ENCODE measurements around the gene SMIM26. TPM values are rescaled to one million over a fixed set of nuclear protein-coding genes. Genes with fewer than 3 reads are reported as not detected.

SMIM26 gene
- total and polyA plus RNA-seq, 2 of the 8 experiments (the other 6 are each of a cell fraction or from before 2014, with no cell fraction given) = 69.8 to 95.0 TPM

DNA sequence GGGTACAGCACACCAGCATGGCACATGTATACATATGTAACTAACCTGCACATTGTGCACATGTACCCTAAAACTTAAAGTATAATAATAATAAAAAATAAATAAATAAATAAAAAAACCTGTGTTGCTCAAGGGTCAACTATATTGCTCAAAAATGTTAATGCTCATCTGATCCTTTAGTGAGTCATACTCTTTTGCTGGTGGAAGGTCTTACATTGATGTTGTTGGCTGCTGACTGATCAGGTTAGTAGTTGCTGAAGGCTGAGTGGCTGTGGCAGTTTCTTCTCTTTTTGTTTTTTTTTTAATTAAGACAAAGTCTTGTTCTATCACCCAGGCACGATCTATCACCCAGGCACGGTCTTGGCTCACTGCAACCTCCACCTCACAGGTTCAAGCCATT is 29.6 kb upstream of the SMIM26 start:
- FAIRE-seq (no peak), DNase-seq (ENCODE audit: low read depth in 1 of 2, low spot score in 2 of 2) (no peak)
- no peak overlapping the region for H3K4ac ChIP-seq (replicated peaks; ENCODE audit: insufficient read length, low read depth, low read length)
- no peak overlapping the region for H2BK15ac ChIP-seq (ENCODE audit: low read length)
- no peak overlapping the region for H3K18ac ChIP-seq (ENCODE audit: extremely low read depth, low read length)
- POLR2A ChIA-PET (ENCODE audit: partially characterized antibody) = no interaction called here
- no peak overlapping the region for H4K91ac ChIP-seq (replicated peaks; ENCODE audit: insufficient read length, low read length)
- TF ChIP-seq EZH2 (IDR thresholded peaks at IDR 0.05; ENCODE audit: low read depth, low read length, severe bottlenecking) (no peak), MAFK (IDR thresholded peaks at IDR 0.05; ENCODE audit: low read depth, low read length) (no peak), PHF8 (conservative IDR thresholded peaks at IDR 0.05; ENCODE audit: low read depth, low read length) (no peak), USF2 (IDR thresholded peaks at IDR 0.05; ENCODE audit: low read length) (no peak), JUN (IDR thresholded peaks at IDR 0.05; ENCODE audit: low read depth, low read length) (no peak), KDM1A (IDR thresholded peaks at IDR 0.05; ENCODE audit: borderline replicate concordance, low read length) (no peak), BCL11A (IDR thresholded peaks at IDR 0.05; ENCODE audit: low read depth in 2 of 2, low read length in 2 of 2) (no peak)
- no peak overlapping the region for H3K27ac ChIP-seq (ENCODE audit: low read depth, low read length)
- no peak overlapping the region for H2BK20ac ChIP-seq (ENCODE audit: low read length)
- WGBS, 2 experiments (ENCODE audit: extremely low coverage in 1 of 2, insufficient coverage in 1 of 2, insufficient read length in 1 of 2, insufficient replicate concordance in 2 of 2, low coverage in 1 of 2, low lambda C conversion rate in 2 of 2, missing lambda C conversion rate in 1 of 2) = 86% methylated on average over 2 of the region's 2 CpGs; no CpG with 5 or more reads in 1 of the 2 experiments
- H3K27me3 ChIP-seq (replicated peaks in 1 of 4; ENCODE audit: control insufficient read depth in 3 of 4, extremely low read depth in 1 of 4, insufficient read depth in 3 of 4, low read length in 3 of 4) = no peaks in the 10 kb centered on the region
- H3K4me2 ChIP-seq (ENCODE audit: insufficient read depth in 1 of 2, low read depth in 2 of 2, low read length in 2 of 2) = no peak overlapping the region
- no peak overlapping the region for H2AFZ ChIP-seq (ENCODE audit: low read length)
- H3K4me1 ChIP-seq (replicated peaks in 1 of 4; ENCODE audit: control insufficient read depth in 3 of 4, insufficient read depth in 4 of 4, low read length in 3 of 4) = no peaks in the 10 kb centered on the region
- H3K23ac ChIP-seq (ENCODE audit: insufficient read length) = no peak overlapping the region
- H3K36me3 ChIP-seq (ENCODE audit: control insufficient read depth in 2 of 4, insufficient read depth in 4 of 4, low read length in 3 of 4) = peaks cover 11 to 54% (median 29%) of the 10 kb centered on the region in 4 experiments
- H2BK120ac ChIP-seq (replicated peaks; ENCODE audit: low read depth, low read length) = no peak overlapping the region
- H3K23me2 ChIP-seq (ENCODE audit: low read depth, low read length) = no peaks in the 10 kb centered on the region
- H4K8ac ChIP-seq (ENCODE audit: extremely low read depth, insufficient read depth, low read length) = no peak overlapping the region
- no peak overlapping the region for H3K56ac ChIP-seq (replicated peaks; ENCODE audit: insufficient read length, low read depth, low read length)
- no peak overlapping the region for H2BK5ac ChIP-seq (ENCODE audit: low read depth, low read length)
- no peaks in the 10 kb centered on the region for H3K79me2 ChIP-seq (ENCODE audit: control insufficient read depth in 1 of 2, insufficient read depth in 2 of 2, low read length in 2 of 2)
- CTCF ChIA-PET (ENCODE audit: partially characterized antibody) = no interaction called here
- H2BK12ac ChIP-seq (ENCODE audit: low read depth, low read length) = no peak overlapping the region
- H3K14ac ChIP-seq (ENCODE audit: insufficient read length) = no peak overlapping the region
- no peak overlapping the region for H2AK5ac ChIP-seq (ENCODE audit: low read depth, low read length)
- no peak overlapping the region for H3K4me3 ChIP-seq (ENCODE audit: extremely low read depth in 1 of 4, insufficient read depth in 2 of 4, low read depth in 3 of 4, low read length in 4 of 4)
- no peaks in the 10 kb centered on the region; the same call in 1 of the 2 replicates for H3K79me1 ChIP-seq (ENCODE audit: low read depth, low read length)
- no peak overlapping the region for H4K5ac ChIP-seq (ENCODE audit: insufficient read length, low read depth, low read length)
- H4K20me1 ChIP-seq (replicated peaks in 1 of 2; ENCODE audit: control insufficient read depth in 1 of 2, insufficient read depth in 2 of 2, low read length in 2 of 2) = peaks cover 2% of the 10 kb centered on the region in 2 experiments
- H3K9ac ChIP-seq (replicated peaks in 1 of 4; ENCODE audit: extremely low read depth in 1 of 4, low read depth in 3 of 4, low read length in 3 of 4) = no peak overlapping the region
- no peaks in the 10 kb centered on the region for H3K9me3 ChIP-seq (ENCODE audit: insufficient read depth in 2 of 2, low read depth in 1 of 2, low read length in 1 of 2)

Data from H1 (cell line).